ENCODE measurements around the gene SRGAP1.
"Not testable (repeated sequence)": the region's sequence is repeated elsewhere in the genome, so short reads cannot be mapped to it uniquely, and the experiment has no call there.

The SRGAP1 gene

GRCh38 chr12:63869656-63870055 lies 25.2 kb downstream of the SRGAP1 start:
- no peak for DNase-seq (ENCODE audit: low spot score)

GRCh38 chr12:63870838-63871237 lies 26.3 kb downstream of the SRGAP1 start:
- DNase-seq (ENCODE audit: low spot score): no peak

- DNase-seq (ENCODE audit: low spot score): no peak
Observed at GRCh38 chr12:63874897-63875480, 30.5 kb downstream of the SRGAP1 start.

GRCh38 chr12:63875703-63876102 lies 31.2 kb downstream of the SRGAP1 start:
- DNase-seq (ENCODE audit: low spot score): no peak

- DNase-seq (ENCODE audit: low spot score): no peak
Observed at GRCh38 chr12:63876980-63877379, 32.5 kb downstream of the SRGAP1 start.

GRCh38 chr12:63877693-63878092 lies 33.2 kb downstream of the SRGAP1 start:
- no peak for DNase-seq (ENCODE audit: low spot score)

GRCh38 chr12:63880235-63880634 lies 35.7 kb downstream of the SRGAP1 start:
- DNase-seq (ENCODE audit: low spot score): not testable (repeated sequence)

- DNase-seq (ENCODE audit: low spot score): no peak
Observed at GRCh38 chr12:63880742-63881263, 36.3 kb downstream of the SRGAP1 start.

- DNase-seq (ENCODE audit: low spot score): peak; percentile 60
Observed at GRCh38 chr12:63882844-63883243, 38.3 kb downstream of the SRGAP1 start.

- DNase-seq (ENCODE audit: low spot score): no peak
Observed at GRCh38 chr12:63885401-63885800, 40.9 kb downstream of the SRGAP1 start.

- DNase-seq (ENCODE audit: low spot score): no peak
Observed at GRCh38 chr12:63888908-63889635, 44.6 kb downstream of the SRGAP1 start.

GRCh38 chr12:63889721-63890509 lies 45.4 kb downstream of the SRGAP1 start:
- DNase-seq (ENCODE audit: low spot score): no peak

GRCh38 chr12:63893170-63893569 lies 48.7 kb downstream of the SRGAP1 start:
- no peak for DNase-seq (ENCODE audit: low spot score)

- no peak for DNase-seq (ENCODE audit: low spot score)
Observed at GRCh38 chr12:63894132-63894531, 49.6 kb downstream of the SRGAP1 start.

- no peak for DNase-seq (ENCODE audit: low spot score)
Observed at GRCh38 chr12:63895841-63896240, 51.3 kb downstream of the SRGAP1 start.

- no peak for DNase-seq (ENCODE audit: low spot score)
Observed at GRCh38 chr12:63897931-63898330, 53.4 kb downstream of the SRGAP1 start.

GRCh38 chr12:63898764-63899337 lies 54.4 kb downstream of the SRGAP1 start:
- no peak for DNase-seq (ENCODE audit: low spot score)

- no peak for DNase-seq (ENCODE audit: low spot score)
Observed at GRCh38 chr12:63899396-63899795, 54.9 kb downstream of the SRGAP1 start.

GRCh38 chr12:63900922-63901793 lies 56.7 kb downstream of the SRGAP1 start:
- no peak for DNase-seq (ENCODE audit: low spot score)

GRCh38 chr12:63904653-63905052 lies 60.2 kb downstream of the SRGAP1 start:
- DNase-seq (ENCODE audit: low spot score): no peak

GRCh38 chr12:63905544-63905943 lies 61.0 kb downstream of the SRGAP1 start:
- DNase-seq (ENCODE audit: low spot score): no peak
